K562 (cell line): ENCODE results near the gene IRGQ. TPM values are rescaled to one million over a fixed set of nuclear protein-coding genes. Genes with fewer than 3 reads are reported as not detected.

ENCODE experiments used
- ATAC-seq: fragments of 200-7000 bp; cut with Tn5 transposase; 3 replicates; pipeline ENCODE4 v1.9.1; 2020; ENCODE audit warnings: moderate library complexity
- BruUV-seq: library from RNA; stranded (reverse); fragments of 400-500 nt; replicated peaks from 2 replicates; lab custom pipeline; 2021; lab: Mats Ljungman, UMichigan
- CTCF ChIA-PET: fragments of 300-600 bp; formaldehyde crosslinking; extraction: SDS; loops from one replicate; lab custom pipeline; 2021; ENCODE audit warnings: low intra/inter-chr PET ratio; lab: Yijun Ruan, JAX
- POLR2A ChIA-PET: fragments of 300-600, 350-650 bp; sonication (Branson Sonifier 250); formaldehyde crosslinking; extraction: SDS; loops from one replicate; lab custom pipeline; 2021; ENCODE audit warnings: antibody characterized with exemption, inconsistent platforms; lab: Yijun Ruan, JAX
- DNase-seq, 4 experiments: peaks; one replicate each; pipeline versions ENCODE4 v3.0.0 to v3.0.0-alpha.2; 2011 to 2018; ENCODE audit warnings: low spot score in 3 of 4, mixed read lengths in 3 of 4; ENCODE audit errors: extremely low read depth in 1 of 4
- FAIRE-seq: peaks from 2 replicates; lab custom pipeline; 2011; peaks lifted over from hg19 to GRCh38; lab: Jason Lieb, UNC
- H2AFZ ChIP-seq: 2 replicates; pipeline ENCODE4 v1.6.0; 2011; ENCODE audit warnings: low read depth, low read length, control low read depth, inconsistent platforms
- H3K27ac ChIP-seq: fragments of 200-600 bp; 3 replicates; pipeline ENCODE4 v1.8.0; 2011; ENCODE audit warnings: low read depth, mild to moderate bottlenecking, control low read depth, inconsistent platforms, low read length, moderate library complexity, mixed read lengths; ENCODE audit errors: extremely low read depth
- H3K27me3 ChIP-seq, 2 experiments: fragments of 300-600 bp in 1 of 2; 2 replicates in 1 of 2; 3 replicates in 1 of 2; pipeline versions ENCODE4 v1.6.0 to v1.8.0; 2011; ENCODE audit warnings: inconsistent platforms in 2 of 2, low read length in 2 of 2, mild to moderate bottlenecking in 1 of 2, mixed read lengths in 1 of 2, moderate library complexity in 1 of 2; ENCODE audit not compliant: control insufficient read depth in 2 of 2, insufficient read depth in 2 of 2
- H3K36me3 ChIP-seq: fragments of 300-600 bp; 3 replicates; pipeline ENCODE4 v1.8.0; 2011; ENCODE audit warnings: mild to moderate bottlenecking, low read length, inconsistent platforms; ENCODE audit not compliant: control insufficient read depth, insufficient read depth
- H3K4me1 ChIP-seq, 2 experiments: fragments of 200-600 bp in 1 of 2; replicated peaks in 1 of 2; 2 replicates in 1 of 2; 3 replicates in 1 of 2; pipeline versions ENCODE4 v1.5.1 to v1.8.0; 2011; ENCODE audit warnings: inconsistent platforms in 2 of 2, low read length in 2 of 2, mild to moderate bottlenecking in 1 of 2, mixed read lengths in 1 of 2, moderate library complexity in 1 of 2; ENCODE audit not compliant: control insufficient read depth in 2 of 2, insufficient read depth in 2 of 2
- H3K4me2 ChIP-seq: 2 replicates; pipeline ENCODE4 v1.6.1; 2011; ENCODE audit warnings: low read length, control low read depth, inconsistent platforms, mixed read lengths; ENCODE audit not compliant: insufficient read depth
- H3K4me3 ChIP-seq: fragments of 200-600 bp; sonication (generic), shearing (Covaris generic); 2 replicates; pipeline ENCODE4 v1.5.1; 2016; ENCODE audit warnings: control low read depth, inconsistent platforms
- H3K79me2 ChIP-seq: fragments of 200-600 bp; 3 replicates; pipeline ENCODE4 v1.8.0; 2011; ENCODE audit warnings: low read length, inconsistent platforms; ENCODE audit not compliant: control insufficient read depth, insufficient read depth
- H3K9ac ChIP-seq, 2 experiments: 2 replicates each; pipeline versions ENCODE4 v1.6.0 to v1.6.1; 2011; ENCODE audit warnings: low read depth in 2 of 2, low read length in 2 of 2, control low read depth in 1 of 2, inconsistent platforms in 1 of 2, mild to moderate bottlenecking in 1 of 2, mixed read lengths in 1 of 2; ENCODE audit not compliant: insufficient read depth in 1 of 2
- H3K9me1 ChIP-seq: one replicate; pipeline ENCODE4 v1.6.0; 2011; ENCODE audit warnings: inconsistent platforms, mild to moderate bottlenecking, low read length, moderate library complexity; ENCODE audit not compliant: control insufficient read depth, insufficient read depth
- H3K9me3 ChIP-seq: replicated peaks from 2 replicates; pipeline ENCODE4 v1.5.1; 2011; ENCODE audit warnings: low read depth, low read length, inconsistent platforms; ENCODE audit not compliant: control insufficient read depth, insufficient read depth
- H4K20me1 ChIP-seq: replicated peaks from 2 replicates; pipeline ENCODE4 v1.6.1; 2011; ENCODE audit warnings: low read length, inconsistent platforms, mixed read lengths; ENCODE audit not compliant: control insufficient read depth, insufficient read depth
- ATF7 ChIP-seq: fragments of 450-650 bp; IDR thresholded peaks from 2 replicates; pipeline ENCODE4 v1.7.1; 2014; ENCODE audit warnings: mild to moderate bottlenecking, moderate library complexity
- C11orf30 ChIP-seq: fragments of 450-650 bp; IDR thresholded peaks from 2 replicates; pipeline ENCODE4 v1.6.1; 2016; ENCODE audit warnings: low read depth, mild to moderate bottlenecking
- DACH1 ChIP-seq: fragments of 450-650 bp; IDR thresholded peaks from 2 replicates; pipeline ENCODE4 v1.6.1; 2018; ENCODE audit not compliant: partially characterized antibody
- ESRRA ChIP-seq: fragments of 450-650 bp; IDR thresholded peaks from 2 replicates; pipeline ENCODE4 v1.6.1; 2014; ENCODE audit warnings: low read depth, mild to moderate bottlenecking, moderate library complexity, borderline replicate concordance
- FOXK2 ChIP-seq, 2 experiments: fragments of 450-650 bp; IDR thresholded peaks in 1 of 2; conservative IDR thresholded peaks in 1 of 2; 2 replicates each; pipeline ENCODE4 v1.6.1; 2016; ENCODE audit warnings: low read depth in 2 of 2, mild to moderate bottlenecking in 1 of 2
- MAFG ChIP-seq: fragments of 450-650 bp; conservative IDR thresholded peaks from 2 replicates; pipeline ENCODE4 v1.6.1; 2016; ENCODE audit warnings: missing genetic modification characterization, missing compliant biosample characterization
- NONO ChIP-seq, 2 experiments: fragments of 200-400 bp in 1 of 2; fragments of 450-650 bp in 1 of 2; formaldehyde crosslinking in 1 of 2; IDR thresholded peaks; 2 replicates each; pipeline ENCODE4 v1.6.1; 2017; ENCODE audit warnings: low read depth in 2 of 2, mild to moderate bottlenecking in 2 of 2, moderate library complexity in 2 of 2, low read length in 1 of 2
- PRDM10 ChIP-seq: fragments of 450-650 bp; IDR thresholded peaks from 2 replicates; pipeline ENCODE4 v1.6.1; 2018; ENCODE audit not compliant: partially characterized antibody
- PYGO2 ChIP-seq: fragments of 450-650 bp; IDR thresholded peaks from 2 replicates; pipeline ENCODE4 v1.6.1; 2016; ENCODE audit warnings: mild to moderate bottlenecking, missing genetic modification characterization, moderate library complexity, missing compliant biosample characterization
- RB1 ChIP-seq: fragments of 450-650 bp; IDR thresholded peaks from 2 replicates; pipeline ENCODE4 v1.6.1; 2017; ENCODE audit warnings: low read depth, mild to moderate bottlenecking
- SLC30A9 ChIP-seq: fragments of 250-450 bp; sonication (Bioruptor Pico); IDR thresholded peaks from 2 replicates; pipeline ENCODE4 v1.8.0; 2022; ENCODE audit warnings: mild to moderate bottlenecking, moderate library complexity
- TCF7L2 ChIP-seq: fragments of 150-350 bp; IDR thresholded peaks from 2 replicates; pipeline ENCODE4 v1.6.1; 2016; ENCODE audit warnings: low read depth, mild to moderate bottlenecking, low read length, moderate library complexity
- TOE1 ChIP-seq, 2 experiments: fragments of 450-650 bp in 1 of 2; sonication (generic) in 1 of 2; formaldehyde crosslinking in 1 of 2; IDR thresholded peaks; 2 replicates each; pipeline versions ENCODE4 v1.7.1 to v1.8.0; 2016 to 2022; ENCODE audit warnings: borderline replicate concordance in 2 of 2, mild to moderate bottlenecking in 2 of 2, antibody characterized with exemption in 1 of 2, inconsistent platforms in 1 of 2, low read depth in 1 of 2, missing genetic modification reagents in 1 of 2, moderate library complexity in 1 of 2
- ZBTB7A ChIP-seq: IDR thresholded peaks from 2 replicates; pipeline ENCODE4 v1.6.1; 2011; ENCODE audit warnings: low read depth, mild to moderate bottlenecking, low read length, moderate library complexity, borderline replicate concordance; ENCODE audit not compliant: control insufficient read depth
- ZNF263 ChIP-seq: sonication (generic); formaldehyde crosslinking; IDR thresholded peaks from 2 replicates; pipeline ENCODE4 v1.8.0; 2022; ENCODE audit warnings: mild to moderate bottlenecking, missing genetic modification reagents, borderline replicate concordance
- ZNF316 ChIP-seq: fragments of 450-650 bp; IDR thresholded peaks from 2 replicates; pipeline ENCODE4 v1.6.1; 2016
- WGBS: fragments of 100-300 bp; shearing (Covaris generic); methylation state at CpG from one replicate; pipeline ENCODE4 v1.1.6; 2016; ENCODE audit warnings: low coverage, mixed read lengths; ENCODE audit not compliant: insufficient coverage; ENCODE audit errors: missing lambda C conversion rate; 5-methylcytosine and 5-hydroxymethylcytosine counted together
- in situ Hi-C: fragments of 300-500 bp; cut with MboI; formaldehyde crosslinking; loops from 4 replicates; pipeline ENCODE4 v1.15.0; 2018; ENCODE audit warnings: inconsistent platforms, mixed read lengths
- intact Hi-C: fragments of 100-400 bp; cut with micrococcal nuclease; formaldehyde crosslinking; loops from 2 replicates; pipeline ENCODE4 v1.14.2; 2022
- polyA plus RNA-seq, 8 experiments: library from polyadenylated mRNA; depleted of rRNA in 4 of 8; stranded (reverse) in 5 of 8; unstranded in 3 of 8; fragments of >200 nt; fragmentation: Nextera tagmentation in 2 of 8; fragmentation: Illumina TruSeq in 1 of 8; extraction: Ambion mirVana in 2 of 8; extraction: Trizol in 1 of 8; gene quantifications; 2 replicates each; pipeline versions ENCODE4 v1.2.1 to v1.2.3, GENCODE V29; 2011 to 2014; ENCODE audit warnings: inconsistent platforms in 1 of 8, missing spikeins in 1 of 8
- total RNA-seq, 7 experiments: library from RNA; depleted of rRNA in 6 of 7; stranded (reverse); fragments of >200 nt in 6 of 7; fragmentation: Illumina TruSeq in 2 of 7; extraction: Trizol in 2 of 7; gene quantifications; 2 replicates each; pipeline versions ENCODE4 v1.2.1 to v1.2.3, GENCODE V29; 2011 to 2021; ENCODE audit warnings: low replicate concordance in 1 of 7
- TF ChIP-seq, protein P1 (sequence below): sonication (generic); formaldehyde crosslinking; IDR thresholded peaks from 2 replicates; pipeline ENCODE4 v1.8.0; 2022; ENCODE audit warnings: missing genetic modification reagents, mild to moderate bottlenecking, moderate library complexity, borderline replicate concordance

Gene IRGQ
- total and polyA plus RNA-seq, 9 of the 15 experiments (the other 6 are each of a cell fraction or from before 2014, with no cell fraction given): 3.5 to 19.2 (median 7.9) TPM

- no peaks in the 10 kb centered on the region for H3K79me2 ChIP-seq
- CTCF ChIA-PET: no interaction called here
- H3K9ac ChIP-seq: peak overlapping the region; percentile 17 to 86; a peak in 3 of 4 replicates
- intact Hi-C loops: no loop called here
- no TSS peak for BruUV-seq
- H3K4me3 ChIP-seq: no peak overlapping the region
- ATAC-seq (peak; percentile 14; the same call in 1 of the 3 replicates), FAIRE-seq (peak; percentile 29), DNase-seq (peak in 1 of 4 experiments; percentile 26)
- POLR2A ChIA-PET: interaction anchor here (0.7 kb wide), 1 partner anchor 41 kb away, joined by 3 read pairs; no protein-coding TSS in a partner anchor
- H3K9me3 ChIP-seq: no peaks in the 10 kb centered on the region
- 18% methylated on average over 12 of the region's 17 CpGs for WGBS
- peaks cover 13 to 28% of the 10 kb centered on the region in 2 experiments; a peak in 4 of 5 replicates for H3K4me1 ChIP-seq
- peak overlapping the region; percentile 47 for H2AFZ ChIP-seq
- in situ Hi-C loops: no loop called here
- H3K36me3 ChIP-seq: no peaks in the 10 kb centered on the region
- no peaks in the 10 kb centered on the region for H3K9me1 ChIP-seq
- peaks cover 9% of the 10 kb centered on the region in 2 experiments for H3K27me3 ChIP-seq
- H4K20me1 ChIP-seq: no peaks in the 10 kb centered on the region
- H3K27ac ChIP-seq: no peak overlapping the region
- peak overlapping the region; percentile 18; the same call in 1 of the 2 replicates for H3K4me2 ChIP-seq
- TF ChIP-seq NONO (IDR thresholded peaks at IDR 0.05; ENCODE audit: low read depth in 2 of 2, low read length in 1 of 2) (peak in 1 of 2 experiments; percentile 96; a peak in 2 of 4 replicates), MAFG (peak; percentile 72), FOXK2 (conservative IDR thresholded peaks at IDR 0.05 in 1 of 2, IDR thresholded peaks at IDR 0.05 in 1 of 2; ENCODE audit: low read depth in 2 of 2) (peak in 1 of 2 experiments; percentile 96; a peak in 2 of 4 replicates), RB1 (no peak), ESRRA (peak; percentile 87), DACH1 (peak; percentile 27), TCF7L2 (peak; percentile 65; the same call in 1 of the 2 replicates), ZNF263 (CRISPR knock-in tag) (no peak), ZNF316 (peak; percentile 94), PRDM10 (peak; percentile 99), ZBTB7A (peak; percentile 58; the same call in 1 of the 2 replicates), C11orf30 (peak; percentile 88), SLC30A9 (CRISPR knock-in tag) (no peak), PYGO2 (tag) (no peak), ATF7 (peak; percentile 96), TOE1 (IDR thresholded peaks at IDR 0.05; ENCODE audit: borderline replicate concordance) (peak; percentile 57; the same call in 1 of the 2 replicates), TOE1 (CRISPR knock-in tag; IDR thresholded peaks at IDR 0.05; ENCODE audit: borderline replicate concordance, low read depth) (no peak)
- TF ChIP-seq, protein P1, sequence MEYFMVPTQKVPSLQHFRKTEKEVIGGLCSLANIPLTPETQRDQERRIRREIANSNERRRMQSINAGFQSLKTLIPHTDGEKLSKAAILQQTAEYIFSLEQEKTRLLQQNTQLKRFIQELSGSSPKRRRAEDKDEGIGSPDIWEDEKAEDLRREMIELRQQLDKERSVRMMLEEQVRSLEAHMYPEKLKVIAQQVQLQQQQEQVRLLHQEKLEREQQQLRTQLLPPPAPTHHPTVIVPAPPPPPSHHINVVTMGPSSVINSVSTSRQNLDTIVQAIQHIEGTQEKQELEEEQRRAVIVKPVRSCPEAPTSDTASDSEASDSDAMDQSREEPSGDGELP (CRISPR knock-in tag): peak; percentile 68; the same call in 1 of the 2 replicates
Measured at GRCh38 chr19:43634872-43635560, 39.1 kb upstream of the IRGQ start.
